Sigmoid colon (tissue), 7 donors: ENCODE measurements around the gene PIGN. TPM values are rescaled to one million over a fixed set of nuclear protein-coding genes. Genes with fewer than 3 reads are reported as not detected.

Experiments used
- DNase-seq: peaks from one replicate; pipeline ENCODE4 v3.0.0-alpha.2; 2019
- H3K27ac ChIP-seq, 4 donors: fragments of 200-600 bp; sonication (generic); one replicate each; pipeline ENCODE4 v1.5.1; 2016 to 2019; ENCODE audit warnings: mild to moderate bottlenecking in 1 of 4
- H3K27me3 ChIP-seq, 3 donors: fragments of 200-600 bp; sonication (generic); one replicate each; pipeline ENCODE4 v1.5.1; 2019; ENCODE audit warnings: mild to moderate bottlenecking in 1 of 3
- H3K36me3 ChIP-seq, 4 donors: fragments of 200-600 bp; sonication (generic); one replicate each; pipeline ENCODE4 v1.5.1; 2016 to 2019
- H3K4me1 ChIP-seq, 4 donors: fragments of 200-600 bp; sonication (generic); one replicate each; pipeline ENCODE4 v1.5.1; 2017 to 2019
- H3K4me3 ChIP-seq, 4 donors: fragments of 200-600 bp; sonication (generic); one replicate each; pipeline ENCODE4 v1.5.1; 2017 to 2019; ENCODE audit warnings: mild to moderate bottlenecking in 2 of 4, moderate library complexity in 1 of 4
- H3K9me3 ChIP-seq, 4 donors: fragments of 200-600 bp in 3 of 4; sonication (generic) in 3 of 4; one replicate each; pipeline versions ENCODE4 v1.5.1 to v1.6.1; 2013 to 2019
- EP300 ChIP-seq, 4 donors: sonication (generic); formaldehyde crosslinking; IDR thresholded peaks; one replicate each; pipeline ENCODE4 v1.6.1; 2017; ENCODE audit warnings: antibody characterized with exemption in 4 of 4
- POLR2A ChIP-seq, 2 donors: fragments of 450-650 bp; IDR thresholded peaks; one replicate each; pipeline ENCODE4 v1.6.1; 2016; ENCODE audit warnings: antibody characterized with exemption in 2 of 2, mild to moderate bottlenecking in 2 of 2, moderate library complexity in 2 of 2
- POLR2AphosphoS5 ChIP-seq, 4 donors: sonication (generic); formaldehyde crosslinking; IDR thresholded peaks; one replicate each; pipeline ENCODE4 v1.6.1; 2017; ENCODE audit warnings: antibody characterized with exemption in 4 of 4
- WGBS, 2 donors: extraction: QIAGEN DNeasy Blood & Tissue Kit; methylation state at CpG; one replicate each; pipeline ENCODE4 v1.1.7; 2013; 5-methylcytosine and 5-hydroxymethylcytosine counted together
- intact Hi-C: fragments of 100-400 bp; cut with DNase I; formaldehyde crosslinking; loops from one replicate; pipeline ENCODE4 v1.15.1; 2023
- polyA plus RNA-seq, 3 donors: library from polyadenylated mRNA; stranded (reverse); fragments of 200-250 nt; gene quantifications; one replicate each; pipeline ENCODE4 v1.2.3, GENCODE V29; 2013
- total RNA-seq, 4 donors: library from RNA; depleted of rRNA; stranded (reverse); fragments of >200 nt; gene quantifications; one replicate each; pipeline ENCODE4 v1.1.0, GENCODE V29; 2016
- TF ChIP-seq, protein P1 (sequence below), 4 experiments: fragments of 450-650 bp in 3 of 4; fragments of 200-600 bp in 1 of 4; IDR thresholded peaks; one replicate each; pipeline ENCODE4 v1.5.1; 2016 to 2019; ENCODE audit warnings: antibody characterized with exemption in 4 of 4, mild to moderate bottlenecking in 3 of 4, moderate library complexity in 2 of 4
- donor health status: healthy with polysubstance abuse.
- donor health status: Bipolar disorder and iron deficiency.
- donor health status: healthy.

The PIGN gene
- total and polyA plus RNA-seq, 7 donors = 3.0 to 23.2 (median 18.4) TPM

DNA sequence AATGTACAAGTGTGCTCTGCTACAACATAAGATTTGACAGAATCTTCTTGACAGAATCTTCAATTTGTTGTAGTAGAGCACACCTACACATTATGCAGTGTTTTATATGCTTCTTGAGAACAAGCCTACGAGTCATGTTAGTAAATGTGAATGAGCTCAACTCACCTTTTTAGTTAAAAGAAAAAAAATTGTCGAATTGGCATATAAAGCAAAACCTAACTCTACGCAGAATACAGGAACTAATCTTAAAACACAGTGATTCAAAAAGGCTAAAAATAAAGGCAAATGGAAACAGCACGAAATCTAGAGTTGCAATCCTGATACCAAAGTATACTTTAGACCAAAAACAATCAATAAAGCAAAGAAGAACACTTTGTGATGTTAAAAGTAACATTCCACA lies 87.9 kb downstream of the PIGN start:
- Histone ChIP-seq H3K4me1 (no peaks in the 10 kb centered on the region), H3K27me3 (no peaks in the 10 kb centered on the region), H3K36me3 (peaks cover 0 to 39% (median 10%) of the 10 kb centered on the region in 4 donors), H3K9me3 (peaks cover 0 to 2% (median 0%) of the 10 kb centered on the region in 4 donors), H3K4me3 (no peak overlapping the region), H3K27ac (no peak overlapping the region)
- intact Hi-C loops = no loop called here
- DNase-seq = no peak
- TF ChIP-seq POLR2AphosphoS5 (IDR thresholded peaks at IDR 0.05) (no peak), EP300 (IDR thresholded peaks at IDR 0.05) (no peak), POLR2A (IDR thresholded peaks at IDR 0.05) (no peak)
- TF ChIP-seq, protein P1, sequence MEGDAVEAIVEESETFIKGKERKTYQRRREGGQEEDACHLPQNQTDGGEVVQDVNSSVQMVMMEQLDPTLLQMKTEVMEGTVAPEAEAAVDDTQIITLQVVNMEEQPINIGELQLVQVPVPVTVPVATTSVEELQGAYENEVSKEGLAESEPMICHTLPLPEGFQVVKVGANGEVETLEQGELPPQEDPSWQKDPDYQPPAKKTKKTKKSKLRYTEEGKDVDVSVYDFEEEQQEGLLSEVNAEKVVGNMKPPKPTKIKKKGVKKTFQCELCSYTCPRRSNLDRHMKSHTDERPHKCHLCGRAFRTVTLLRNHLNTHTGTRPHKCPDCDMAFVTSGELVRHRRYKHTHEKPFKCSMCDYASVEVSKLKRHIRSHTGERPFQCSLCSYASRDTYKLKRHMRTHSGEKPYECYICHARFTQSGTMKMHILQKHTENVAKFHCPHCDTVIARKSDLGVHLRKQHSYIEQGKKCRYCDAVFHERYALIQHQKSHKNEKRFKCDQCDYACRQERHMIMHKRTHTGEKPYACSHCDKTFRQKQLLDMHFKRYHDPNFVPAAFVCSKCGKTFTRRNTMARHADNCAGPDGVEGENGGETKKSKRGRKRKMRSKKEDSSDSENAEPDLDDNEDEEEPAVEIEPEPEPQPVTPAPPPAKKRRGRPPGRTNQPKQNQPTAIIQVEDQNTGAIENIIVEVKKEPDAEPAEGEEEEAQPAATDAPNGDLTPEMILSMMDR (IDR thresholded peaks at IDR 0.05) = no peak
- 96 to 97% methylated on average over 4 of the region's 4 CpGs for WGBS, 2 donors

DNA sequence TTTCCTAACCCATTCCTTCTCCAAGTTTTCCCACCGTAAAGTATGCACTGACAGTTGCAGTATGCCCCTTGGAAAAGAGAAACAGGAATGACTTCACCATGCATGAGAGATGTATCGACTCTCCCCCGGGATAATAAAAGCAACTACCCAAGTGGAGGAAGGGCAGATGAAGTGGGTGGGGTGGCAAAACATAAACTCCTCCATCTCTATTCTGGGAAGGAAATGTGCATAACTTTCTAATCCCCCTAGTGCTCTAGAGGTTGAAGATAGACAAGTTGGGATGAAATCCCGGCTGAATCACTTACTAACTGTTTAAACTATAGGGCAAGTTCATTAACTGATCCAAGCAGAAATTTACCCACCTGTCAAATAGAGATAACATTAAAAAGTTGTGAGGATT lies 89.2 kb downstream of the PIGN start:
- Histone ChIP-seq H3K4me3 (no peak overlapping the region), H3K27ac (no peak overlapping the region), H3K27me3 (no peaks in the 10 kb centered on the region), H3K4me1 (no peaks in the 10 kb centered on the region), H3K36me3 (peaks cover 0 to 41% (median 10%) of the 10 kb centered on the region in 4 donors), H3K9me3 (peaks cover 0 to 2% (median 0%) of the 10 kb centered on the region in 4 donors)
- WGBS, 2 donors = 97% methylated on average over 4 of the region's 4 CpGs
- TF ChIP-seq, protein P1 (IDR thresholded peaks at IDR 0.05) = no peak
- no peak for TF ChIP-seq EP300 (IDR thresholded peaks at IDR 0.05)
- TF ChIP-seq POLR2AphosphoS5 (IDR thresholded peaks at IDR 0.05) = no peak
- TF ChIP-seq POLR2A (IDR thresholded peaks at IDR 0.05) = no peak
- no peak for DNase-seq
- intact Hi-C loops = no loop called here

DNA sequence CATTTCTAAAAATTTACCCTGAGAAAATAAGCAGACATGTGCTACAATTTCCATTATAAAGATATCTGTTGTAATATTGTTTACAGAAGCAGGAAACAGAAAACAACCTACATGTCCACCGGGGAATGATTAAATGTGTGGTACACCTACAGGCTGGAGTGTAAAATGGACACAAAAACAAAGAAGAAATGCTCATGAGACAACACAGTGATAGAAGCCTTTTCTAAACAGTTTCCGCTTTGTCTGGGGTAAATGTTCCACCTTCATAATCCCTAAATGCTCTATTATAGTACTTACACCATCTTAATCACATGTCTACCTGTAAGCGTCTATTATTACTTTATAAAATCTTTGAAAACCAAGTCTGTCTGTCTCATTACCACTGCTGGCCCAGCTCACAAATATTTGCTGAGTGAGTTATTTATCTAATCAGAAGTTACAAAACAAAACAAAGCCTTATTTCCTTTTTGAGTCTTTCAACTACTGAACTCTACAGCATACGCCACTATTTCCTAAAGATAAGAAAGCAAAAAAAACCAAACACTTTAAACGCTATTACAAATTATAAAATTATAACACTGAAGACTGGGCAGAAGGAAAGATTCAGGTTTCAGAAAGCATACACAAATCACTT lies 95.3 kb downstream of the PIGN start:
- H3K27me3 ChIP-seq = no peaks in the 10 kb centered on the region
- TF ChIP-seq POLR2A (IDR thresholded peaks at IDR 0.05) = no peak
- DNase-seq = no peak
- H3K4me3 ChIP-seq = no peak overlapping the region
- no peak overlapping the region for H3K27ac ChIP-seq
- H3K9me3 ChIP-seq = no peaks in the 10 kb centered on the region
- peaks cover 0 to 27% (median 3%) of the 10 kb centered on the region in 4 donors for H3K36me3 ChIP-seq
- WGBS, 2 donors = 92% methylated on average over 5 of the region's 5 CpGs
- H3K4me1 ChIP-seq = no peaks in the 10 kb centered on the region
- intact Hi-C loops = no loop called here

DNA sequence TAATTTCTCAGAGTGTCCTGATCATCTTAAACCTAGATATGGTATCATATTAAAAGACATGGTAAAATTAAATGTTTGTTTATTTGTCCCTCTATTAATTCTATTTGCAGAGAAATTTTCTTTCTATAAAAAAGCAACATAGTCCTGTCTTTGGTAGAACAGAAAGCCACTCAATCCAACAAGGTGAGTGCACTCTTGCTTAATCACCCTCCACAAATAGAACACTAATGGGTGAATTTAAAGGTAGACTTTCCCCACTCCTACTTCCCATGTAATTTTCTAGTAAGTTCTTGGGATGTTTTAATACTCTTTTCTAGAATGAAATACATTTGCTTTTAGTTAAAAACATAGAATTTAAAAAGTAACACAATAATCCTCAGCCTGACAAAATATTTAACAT lies 97.7 kb downstream of the PIGN start:
- Histone ChIP-seq H3K4me3 (no peak overlapping the region), H3K4me1 (no peaks in the 10 kb centered on the region), H3K27me3 (no peaks in the 10 kb centered on the region), H3K36me3 (peaks cover 0 to 37% (median 3%) of the 10 kb centered on the region in 4 donors), H3K27ac (no peak overlapping the region), H3K9me3 (no peaks in the 10 kb centered on the region)
- intact Hi-C loops = no loop called here
- TF ChIP-seq POLR2A (IDR thresholded peaks at IDR 0.05) (no peak), POLR2AphosphoS5 (IDR thresholded peaks at IDR 0.05) (no peak), EP300 (IDR thresholded peaks at IDR 0.05) (no peak)
- TF ChIP-seq, protein P1 (IDR thresholded peaks at IDR 0.05) = no peak
- DNase-seq = no peak

DNA sequence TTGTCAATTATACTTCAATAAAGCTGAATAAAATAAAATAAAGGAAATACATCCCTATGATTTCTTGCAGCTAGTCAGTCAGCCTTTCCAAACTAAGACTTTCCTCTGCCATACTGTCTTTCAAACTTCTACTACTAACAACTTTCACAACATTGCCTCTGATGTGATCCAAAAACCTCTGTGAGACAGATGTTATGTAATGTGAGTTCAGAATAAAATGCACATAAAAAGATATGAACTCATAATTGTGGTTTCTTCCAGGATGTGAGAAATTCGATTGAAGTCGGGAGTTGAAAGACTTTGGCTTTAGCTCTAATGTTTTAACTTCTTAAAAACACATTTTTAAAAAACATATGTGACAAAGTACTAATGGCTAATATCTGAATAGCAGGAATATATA lies 98.7 kb downstream of the PIGN start:
- WGBS, 2 donors = 59 to 82% methylated on average over 2 of the region's 2 CpGs
- Histone ChIP-seq H3K4me3 (no peak overlapping the region), H3K9me3 (no peaks in the 10 kb centered on the region), H3K27ac (no peak overlapping the region), H3K4me1 (no peaks in the 10 kb centered on the region), H3K36me3 (peaks cover 0 to 37% (median 3%) of the 10 kb centered on the region in 4 donors), H3K27me3 (no peaks in the 10 kb centered on the region)
- TF ChIP-seq EP300 (IDR thresholded peaks at IDR 0.05) = no peak
- TF ChIP-seq, protein P1 (IDR thresholded peaks at IDR 0.05) = no peak
- no peak for TF ChIP-seq POLR2A (IDR thresholded peaks at IDR 0.05)
- TF ChIP-seq POLR2AphosphoS5 (IDR thresholded peaks at IDR 0.05) = no peak
- intact Hi-C loops = no loop called here
- DNase-seq = no peak
